Adrenal gland (tissue), 12 donors: ENCODE data around the gene MINDY3. TPM values are rescaled to one million over a fixed set of nuclear protein-coding genes. Genes with fewer than 3 reads are reported as not detected.

ENCODE experiments used
- DNase-seq, 7 donors: peaks; one replicate each; pipeline ENCODE4 v3.0.0-alpha.2; 2019 to 2020
- H3K27ac ChIP-seq, 5 donors: fragments of 200-600 bp; sonication (generic) in 4 of 5; 1 replicate in 3 of 5; 2 replicates in 2 of 5; pipeline versions ENCODE4 v1.5.1 to v1.8.0; 2016 to 2020; ENCODE audit warnings: mild to moderate bottlenecking in 1 of 5
- H3K27me3 ChIP-seq: fragments of 200-600 bp; 2 replicates; pipeline ENCODE4 v1.8.0; 2021
- H3K36me3 ChIP-seq, 2 donors: fragments of 200-600 bp; replicated peaks in 1 of 2; 1 replicate in 1 of 2; 2 replicates in 1 of 2; pipeline versions ENCODE4 v1.5.1 to v1.8.0; 2018 to 2022
- H3K4me1 ChIP-seq, 2 donors: fragments of 200-600 bp; replicated peaks in 1 of 2; 1 replicate in 1 of 2; 2 replicates in 1 of 2; pipeline versions ENCODE4 v1.5.1 to v1.8.0; 2018 to 2021
- H3K4me3 ChIP-seq, 4 donors: fragments of 200-600 bp; sonication (generic) in 3 of 4; one replicate each; pipeline ENCODE4 v1.5.1; 2016 to 2018
- H3K9me3 ChIP-seq, 3 donors: fragments of 200-600 bp; sonication (generic) in 1 of 3; replicated peaks in 1 of 3; 1 replicate in 2 of 3; 2 replicates in 1 of 3; pipeline versions ENCODE4 v1.5.1 to v1.8.0; 2016 to 2021
- POLR2A ChIP-seq, 2 donors: fragments of 450-650 bp; IDR thresholded peaks; one replicate each; pipeline ENCODE4 v1.6.1; 2017; ENCODE audit warnings: antibody characterized with exemption in 2 of 2, mild to moderate bottlenecking in 2 of 2, moderate library complexity in 1 of 2
- WGBS, 4 donors: extraction: QIAGEN DNeasy Blood & Tissue Kit in 2 of 4; methylation state at CpG; one replicate each; pipeline versions ENCODE4 v1.1.5 to v1.1.7; 2013 to 2017; 5-methylcytosine and 5-hydroxymethylcytosine counted together
- intact Hi-C, 2 donors: fragments of 100-400 bp; cut with DNase I; formaldehyde crosslinking; loops; one replicate each; pipeline versions ENCODE4 v1.14.1 to v1.15.0; 2022 to 2023
- polyA plus RNA-seq, 3 donors: library from polyadenylated mRNA; stranded (reverse); fragments of 200-250 nt in 2 of 3; fragments of 350-450 nt in 1 of 3; fragmentation: Illumina TruSeq in 1 of 3; extraction: RNeasy Lipid Tissue Mini Kit (QIAGEN cat#74804) in 1 of 3; gene quantifications; one replicate each; pipeline ENCODE4 v1.2.3, GENCODE V29; 2013 to 2014
- total RNA-seq, 9 donors: library from RNA; depleted of rRNA in 4 of 9; stranded (reverse); fragments of >200 nt in 4 of 9; fragments of 120-200 nt in 1 of 9; fragmentation: NEBNext Ultra II Directional in 1 of 9; extraction: Animal tissue kit (Norgen Biotek cat#: 25700) in 1 of 9; gene quantifications; one replicate each; pipeline versions ENCODE4 v1.1.0 to v1.2.4, GENCODE V29; 2013 to 2023
- TF ChIP-seq, protein P1 (sequence below), 6 experiments: fragments of 450-650 bp in 4 of 6; fragments of 200-600 bp in 2 of 6; sonication (generic) in 1 of 6; IDR thresholded peaks; 1 replicate in 5 of 6; 2 replicates in 1 of 6; pipeline versions ENCODE4 v1.5.1 to v1.8.0; 2016 to 2021; ENCODE audit warnings: antibody characterized with exemption in 6 of 6, mild to moderate bottlenecking in 2 of 6, moderate library complexity in 1 of 6
- donor health status: healthy with polysubstance abuse.
- donor health status: Bipolar disorder and iron deficiency.
- donor health status: DM: yes; HTN: yes; CAD: no.
- donor health status: DM: no; HTN: no; CAD: no.
- donor health status: DM: no; HTN: no; CAD: no.
- donor health status: DM: yes; HTN: yes; CAD: no.

MINDY3 gene
- total and polyA plus RNA-seq, 12 donors: 16.7 to 40.3 (median 32.2) TPM

DNA sequence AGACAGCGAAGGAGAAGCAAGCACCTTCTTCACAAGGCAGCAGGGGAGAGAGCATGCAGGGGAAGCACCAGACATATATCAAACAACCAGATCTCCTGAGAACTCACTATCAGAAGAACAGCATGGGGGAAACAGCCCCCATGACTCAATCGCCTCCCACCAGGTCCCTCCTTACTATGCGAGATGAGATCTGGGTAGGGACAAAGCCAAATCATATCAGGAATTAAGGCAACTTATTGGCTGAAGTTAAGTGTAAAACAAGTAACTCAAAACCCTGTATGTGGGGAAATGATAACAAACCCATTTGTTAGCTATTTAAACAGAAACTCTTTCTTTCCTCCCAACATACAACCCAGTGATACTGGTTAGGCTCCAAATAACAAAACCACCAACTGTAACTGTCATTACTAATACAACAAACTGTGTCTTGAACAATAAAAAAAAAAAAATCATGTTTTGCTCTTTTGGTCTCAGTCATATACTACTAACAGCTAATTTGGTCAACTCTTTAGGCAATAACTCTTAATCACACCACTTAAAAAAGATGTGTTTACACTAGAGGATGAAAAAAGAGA, 57.8 kb downstream of the MINDY3 start:
- Histone ChIP-seq H3K27ac (no peak overlapping the region), H3K4me3 (no peak overlapping the region), H3K27me3 (no peaks in the 10 kb centered on the region), H3K36me3 (no peaks in the 10 kb centered on the region), H3K4me1 (no peaks in the 10 kb centered on the region), H3K9me3 (no peaks in the 10 kb centered on the region)
- no peak for DNase-seq
- intact Hi-C loops: no loop called here
- TF ChIP-seq POLR2A (IDR thresholded peaks at IDR 0.05): no peak
- 89 to 96% (median 92%) methylated on average over 3 of the region's 3 CpGs for WGBS, 4 donors

DNA sequence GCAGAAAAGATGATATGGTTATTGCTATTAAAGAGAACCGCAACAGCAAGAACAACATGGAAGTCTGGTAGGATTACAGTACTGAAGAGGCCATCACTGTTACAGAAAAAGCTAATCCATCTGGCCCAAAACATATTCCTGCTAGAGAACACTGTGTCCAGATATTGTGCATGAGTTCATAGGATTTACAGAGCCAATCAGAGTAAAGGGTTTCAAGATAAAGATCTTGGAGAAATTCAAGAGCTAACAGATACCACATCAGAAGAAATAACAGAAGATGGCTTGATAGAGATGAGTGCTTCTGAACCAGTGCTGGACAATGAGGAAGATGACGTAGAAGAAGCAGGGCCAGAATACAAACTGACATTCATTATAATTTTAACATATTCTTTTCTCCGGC, 58.7 kb downstream of the MINDY3 start:
- Histone ChIP-seq H3K36me3 (no peaks in the 10 kb centered on the region), H3K9me3 (no peaks in the 10 kb centered on the region), H3K4me3 (no peak overlapping the region), H3K27ac (no peak overlapping the region), H3K4me1 (no peaks in the 10 kb centered on the region), H3K27me3 (no peaks in the 10 kb centered on the region)
- 93 to 100% (median 98%) methylated on average over 3 of the region's 3 CpGs for WGBS, 4 donors
- intact Hi-C loops: no loop called here
- DNase-seq: no peak
- TF ChIP-seq, protein P1, sequence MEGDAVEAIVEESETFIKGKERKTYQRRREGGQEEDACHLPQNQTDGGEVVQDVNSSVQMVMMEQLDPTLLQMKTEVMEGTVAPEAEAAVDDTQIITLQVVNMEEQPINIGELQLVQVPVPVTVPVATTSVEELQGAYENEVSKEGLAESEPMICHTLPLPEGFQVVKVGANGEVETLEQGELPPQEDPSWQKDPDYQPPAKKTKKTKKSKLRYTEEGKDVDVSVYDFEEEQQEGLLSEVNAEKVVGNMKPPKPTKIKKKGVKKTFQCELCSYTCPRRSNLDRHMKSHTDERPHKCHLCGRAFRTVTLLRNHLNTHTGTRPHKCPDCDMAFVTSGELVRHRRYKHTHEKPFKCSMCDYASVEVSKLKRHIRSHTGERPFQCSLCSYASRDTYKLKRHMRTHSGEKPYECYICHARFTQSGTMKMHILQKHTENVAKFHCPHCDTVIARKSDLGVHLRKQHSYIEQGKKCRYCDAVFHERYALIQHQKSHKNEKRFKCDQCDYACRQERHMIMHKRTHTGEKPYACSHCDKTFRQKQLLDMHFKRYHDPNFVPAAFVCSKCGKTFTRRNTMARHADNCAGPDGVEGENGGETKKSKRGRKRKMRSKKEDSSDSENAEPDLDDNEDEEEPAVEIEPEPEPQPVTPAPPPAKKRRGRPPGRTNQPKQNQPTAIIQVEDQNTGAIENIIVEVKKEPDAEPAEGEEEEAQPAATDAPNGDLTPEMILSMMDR (IDR thresholded peaks at IDR 0.05): no peak
- no peak for TF ChIP-seq POLR2A (IDR thresholded peaks at IDR 0.05)

DNA sequence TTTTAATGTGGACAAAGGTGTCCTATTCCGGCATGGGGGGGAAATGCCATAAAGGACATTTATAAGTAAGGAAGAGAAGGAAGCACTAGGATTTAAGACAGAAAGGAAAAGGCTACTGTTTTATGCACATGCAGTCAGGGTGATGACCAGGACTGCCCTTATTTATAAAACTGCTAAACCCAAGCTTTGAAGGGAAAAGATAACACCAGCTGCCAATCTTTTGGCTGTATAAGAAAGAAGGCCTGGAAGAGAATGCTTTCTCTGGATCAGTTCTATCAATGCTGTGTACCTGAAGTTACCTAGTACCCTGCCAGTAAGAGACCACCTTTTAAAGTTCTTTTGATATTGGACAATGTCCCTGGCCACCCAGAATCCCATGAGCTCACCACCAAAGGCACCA, 59.2 kb downstream of the MINDY3 start:
- no peaks in the 10 kb centered on the region for H3K4me1 ChIP-seq
- H3K36me3 ChIP-seq: no peaks in the 10 kb centered on the region
- H3K27me3 ChIP-seq: no peaks in the 10 kb centered on the region
- WGBS, 4 donors: 95 to 100% (median 99%) methylated on average over 1 of the region's 1 CpG
- no peak for TF ChIP-seq POLR2A (IDR thresholded peaks at IDR 0.05)
- TF ChIP-seq, protein P1 (IDR thresholded peaks at IDR 0.05): no peak
- intact Hi-C loops: no loop called here
- no peaks in the 10 kb centered on the region for H3K9me3 ChIP-seq
- no peak overlapping the region for H3K4me3 ChIP-seq
- DNase-seq: no peak
- no peak overlapping the region for H3K27ac ChIP-seq

DNA sequence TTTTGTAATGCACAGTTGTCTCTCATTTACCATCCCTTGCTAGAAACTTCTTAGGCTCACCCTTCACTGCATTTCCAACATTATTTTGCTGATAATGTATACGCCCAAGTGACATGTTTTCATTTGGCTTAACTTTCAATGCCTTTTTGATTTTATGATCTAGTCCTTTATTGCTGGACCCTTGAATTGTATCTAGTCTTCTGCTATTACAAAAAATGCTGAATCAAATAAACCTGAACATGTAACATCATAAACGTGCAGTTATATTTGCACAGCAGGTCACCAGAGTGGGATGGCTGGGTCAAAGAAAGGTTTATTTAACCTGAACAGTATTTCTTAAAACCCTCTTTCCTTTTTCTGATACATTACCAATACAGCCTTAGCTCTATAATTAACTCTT, 63.0 kb downstream of the MINDY3 start:
- no peak for DNase-seq
- intact Hi-C loops: no loop called here
- 96 to 98% (median 96%) methylated on average over 2 of the region's 2 CpGs for WGBS, 4 donors
- no peak for TF ChIP-seq POLR2A (IDR thresholded peaks at IDR 0.05)
- TF ChIP-seq, protein P1 (IDR thresholded peaks at IDR 0.05): no peak
- H3K27me3 ChIP-seq: no peaks in the 10 kb centered on the region
- no peaks in the 10 kb centered on the region for H3K9me3 ChIP-seq
- no peaks in the 10 kb centered on the region for H3K36me3 ChIP-seq
- H3K27ac ChIP-seq: no peak overlapping the region
- H3K4me1 ChIP-seq: peaks cover 3 to 10% of the 10 kb centered on the region in 2 donors
- no peak overlapping the region for H3K4me3 ChIP-seq

DNA sequence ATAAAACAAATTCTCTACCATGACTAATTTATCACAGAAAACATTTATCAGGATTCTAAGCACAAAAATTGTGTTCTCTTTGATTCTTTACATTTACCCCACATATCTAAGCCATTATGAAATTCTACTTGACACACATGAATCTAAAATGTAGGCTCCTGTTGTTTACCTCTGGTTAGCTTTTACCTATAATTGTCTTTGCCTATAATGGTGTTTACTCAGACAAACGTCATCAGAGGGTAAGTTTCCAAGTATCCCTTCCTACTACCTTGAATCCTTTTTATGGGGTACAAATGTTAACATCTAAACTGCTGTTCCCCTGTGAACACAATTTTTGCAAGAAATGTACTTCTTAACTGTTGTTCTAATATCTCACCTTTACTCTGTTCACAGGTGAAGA, 63.5 kb downstream of the MINDY3 start:
- WGBS, 4 donors: 82 to 94% (median 89%) methylated on average over 1 of the region's 1 CpG
- intact Hi-C loops: no loop called here
- H3K27ac ChIP-seq: no peak overlapping the region

More for the DNA sequence above, 63.5 kb downstream of the MINDY3 start:
- H3K27me3 ChIP-seq: no peaks in the 10 kb centered on the region
- no peak for DNase-seq
- peaks cover 8 to 16% of the 10 kb centered on the region in 2 donors for H3K4me1 ChIP-seq
- no peak overlapping the region for H3K4me3 ChIP-seq
- H3K36me3 ChIP-seq: no peaks in the 10 kb centered on the region
- no peak for TF ChIP-seq POLR2A (IDR thresholded peaks at IDR 0.05)
- TF ChIP-seq, protein P1 (IDR thresholded peaks at IDR 0.05): no peak
- no peaks in the 10 kb centered on the region for H3K9me3 ChIP-seq
